GM18873 (cell line): Measurements from ENCODE around the gene ASAP2.

ENCODE experiments used
- ATAC-seq: cut with Tn5 transposase; IDR thresholded peaks from one replicate; pipeline ENCODE4 v1.9.1; 2021; ENCODE audit warnings: mild to moderate bottlenecking, moderate library complexity, moderate number of reproducible peaks; ENCODE audit not compliant: unreplicated experiment, low FRiP score

The ASAP2 gene

GRCh38 chr2:9335322-9335832, 128.8 kb downstream of the ASAP2 start:
- ATAC-seq = no peak

GRCh38 chr2:9336241-9336575, 129.6 kb downstream of the ASAP2 start:
- no peak for ATAC-seq

GRCh38 chr2:9336576-9337314, 130.1 kb downstream of the ASAP2 start:
- no peak for ATAC-seq

GRCh38 chr2:9337901-9338300, 131.3 kb downstream of the ASAP2 start:
- no peak for ATAC-seq

- no peak for ATAC-seq
These were observed 134.8 kb downstream of the ASAP2 start for GRCh38 chr2:9341337-9341887.

GRCh38 chr2:9342659-9343058, 136.0 kb downstream of the ASAP2 start:
- ATAC-seq = no peak

GRCh38 chr2:9343524-9343923, 136.9 kb downstream of the ASAP2 start:
- ATAC-seq = no peak

- no peak for ATAC-seq
These were observed 137.8 kb downstream of the ASAP2 start for GRCh38 chr2:9344434-9344833.

- no peak for ATAC-seq
These were observed 138.7 kb downstream of the ASAP2 start for GRCh38 chr2:9345343-9345742.

- no peak for ATAC-seq
These were observed 139.4 kb downstream of the ASAP2 start for GRCh38 chr2:9345997-9346396.

GRCh38 chr2:9346885-9347284, 140.3 kb downstream of the ASAP2 start:
- ATAC-seq = no peak

GRCh38 chr2:9347411-9347881, 140.8 kb downstream of the ASAP2 start:
- ATAC-seq = no peak

GRCh38 chr2:9354318-9354717, 147.7 kb downstream of the ASAP2 start:
- no peak for ATAC-seq

GRCh38 chr2:9355270-9355669, 148.7 kb downstream of the ASAP2 start:
- no peak for ATAC-seq

- no peak for ATAC-seq
These were observed 149.1 kb downstream of the ASAP2 start for GRCh38 chr2:9355716-9356115.

GRCh38 chr2:9356261-9356660, 149.6 kb downstream of the ASAP2 start:
- ATAC-seq = no peak

- no peak for ATAC-seq
These were observed 152.2 kb downstream of the ASAP2 start for GRCh38 chr2:9358846-9359245.

GRCh38 chr2:9359463-9359862, 152.9 kb downstream of the ASAP2 start:
- ATAC-seq = no peak

GRCh38 chr2:9360110-9360509, 153.5 kb downstream of the ASAP2 start:
- ATAC-seq = no peak

GRCh38 chr2:9360701-9361100, 154.1 kb downstream of the ASAP2 start:
- ATAC-seq = no peak

- ATAC-seq = no peak
These were observed 157.8 kb downstream of the ASAP2 start for GRCh38 chr2:9364373-9364772.
